GM08714 (cell line): ENCODE measurements around the gene MYBPC1.
"Not testable (repeated sequence)": the region's sequence is repeated elsewhere in the genome, so short reads cannot be mapped to it uniquely, and the experiment has no call there.

Experiments used
- H3K4me3 ChIP-seq: fragments of 200-500 bp; sonication (Bioruptor generic); 2 replicates; pipeline ENCODE4 v1.5.1; 2014; ENCODE audit warnings: mild to moderate bottlenecking, low read length, inconsistent platforms
- ZNF274 ChIP-seq: IDR thresholded peaks from 2 replicates; pipeline ENCODE4 v1.6.1; 2012; ENCODE audit warnings: mild to moderate bottlenecking, low read depth, low read length

Gene MYBPC1, protein sequence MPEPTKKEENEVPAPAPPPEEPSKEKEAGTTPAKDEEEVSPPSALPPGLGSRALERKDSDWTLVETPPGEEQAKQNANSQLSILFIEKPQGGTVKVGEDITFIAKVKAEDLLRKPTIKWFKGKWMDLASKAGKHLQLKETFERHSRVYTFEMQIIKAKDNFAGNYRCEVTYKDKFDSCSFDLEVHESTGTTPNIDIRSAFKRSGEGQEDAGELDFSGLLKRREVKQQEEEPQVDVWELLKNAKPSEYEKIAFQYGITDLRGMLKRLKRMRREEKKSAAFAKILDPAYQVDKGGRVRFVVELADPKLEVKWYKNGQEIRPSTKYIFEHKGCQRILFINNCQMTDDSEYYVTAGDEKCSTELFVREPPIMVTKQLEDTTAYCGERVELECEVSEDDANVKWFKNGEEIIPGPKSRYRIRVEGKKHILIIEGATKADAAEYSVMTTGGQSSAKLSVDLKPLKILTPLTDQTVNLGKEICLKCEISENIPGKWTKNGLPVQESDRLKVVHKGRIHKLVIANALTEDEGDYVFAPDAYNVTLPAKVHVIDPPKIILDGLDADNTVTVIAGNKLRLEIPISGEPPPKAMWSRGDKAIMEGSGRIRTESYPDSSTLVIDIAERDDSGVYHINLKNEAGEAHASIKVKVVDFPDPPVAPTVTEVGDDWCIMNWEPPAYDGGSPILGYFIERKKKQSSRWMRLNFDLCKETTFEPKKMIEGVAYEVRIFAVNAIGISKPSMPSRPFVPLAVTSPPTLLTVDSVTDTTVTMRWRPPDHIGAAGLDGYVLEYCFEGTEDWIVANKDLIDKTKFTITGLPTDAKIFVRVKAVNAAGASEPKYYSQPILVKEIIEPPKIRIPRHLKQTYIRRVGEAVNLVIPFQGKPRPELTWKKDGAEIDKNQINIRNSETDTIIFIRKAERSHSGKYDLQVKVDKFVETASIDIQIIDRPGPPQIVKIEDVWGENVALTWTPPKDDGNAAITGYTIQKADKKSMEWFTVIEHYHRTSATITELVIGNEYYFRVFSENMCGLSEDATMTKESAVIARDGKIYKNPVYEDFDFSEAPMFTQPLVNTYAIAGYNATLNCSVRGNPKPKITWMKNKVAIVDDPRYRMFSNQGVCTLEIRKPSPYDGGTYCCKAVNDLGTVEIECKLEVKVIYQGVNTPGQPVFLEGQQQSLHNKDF

DNA sequence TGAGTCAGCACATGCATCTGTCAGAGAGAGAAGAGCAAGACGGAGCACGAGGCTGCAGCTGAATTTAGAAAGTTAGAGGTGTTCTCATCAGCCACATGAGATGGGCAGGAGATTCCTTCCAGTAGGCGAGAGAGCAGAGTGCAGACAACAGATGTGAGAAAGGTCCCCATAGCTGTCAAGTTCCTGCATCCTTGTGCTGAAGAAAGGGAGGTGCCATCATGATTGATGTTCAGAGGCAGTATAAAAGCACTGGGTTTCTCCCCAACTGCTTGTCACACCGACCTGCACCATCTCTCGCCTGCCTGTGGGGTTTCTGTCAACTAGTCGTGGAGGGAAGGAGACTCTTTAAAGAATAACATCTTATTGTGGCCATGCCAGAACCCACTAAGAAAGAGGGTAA, at the start of gene MYBPC1:
Gene MYBPC1, plus strand, starts transcription at position 272 of the 400 bp plus-strand sequence. Its CDS starts 100 bp downstream, at position 372.
- H3K4me3 ChIP-seq: no peak within 1 kb of the TSS
- no peak for TF ChIP-seq ZNF274

DNA sequence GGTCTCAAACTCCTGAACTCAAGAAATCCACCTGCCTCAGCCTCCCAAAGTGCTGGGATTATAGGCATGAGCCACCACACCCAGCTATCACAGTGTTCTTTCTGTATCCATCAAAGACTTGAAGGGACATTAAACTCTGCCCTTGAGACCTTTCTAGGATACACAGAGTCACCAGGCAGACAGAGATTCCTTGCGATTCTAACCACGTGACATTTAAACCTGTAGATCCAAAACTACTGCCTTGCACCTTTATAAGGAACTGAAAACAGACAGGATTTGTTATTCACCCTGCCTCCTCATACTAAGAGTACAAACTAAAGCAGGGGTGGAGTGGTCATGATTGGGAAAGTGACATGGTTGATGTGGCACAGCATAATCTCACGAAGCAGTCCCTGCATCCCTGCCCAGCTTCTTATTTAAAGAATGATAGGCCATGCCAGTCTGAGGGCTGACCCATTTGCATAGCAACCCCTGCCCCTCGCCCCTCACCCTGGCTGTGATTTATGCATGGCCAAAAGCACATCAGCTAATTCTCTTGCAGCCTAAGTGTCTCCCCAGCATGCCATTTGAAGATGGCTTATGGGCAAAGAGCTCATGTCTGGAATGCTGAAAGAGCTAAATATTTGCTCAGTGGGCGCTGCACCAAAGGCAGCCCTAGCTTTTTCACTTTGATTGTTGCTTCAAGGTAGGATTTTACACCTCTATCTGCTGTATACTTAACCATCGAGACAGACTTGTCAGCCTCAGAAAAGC, 43.2 kb upstream of the MYBPC1 start:
- no peak for TF ChIP-seq ZNF274
- H3K4me3 ChIP-seq: no peak overlapping the region

DNA sequence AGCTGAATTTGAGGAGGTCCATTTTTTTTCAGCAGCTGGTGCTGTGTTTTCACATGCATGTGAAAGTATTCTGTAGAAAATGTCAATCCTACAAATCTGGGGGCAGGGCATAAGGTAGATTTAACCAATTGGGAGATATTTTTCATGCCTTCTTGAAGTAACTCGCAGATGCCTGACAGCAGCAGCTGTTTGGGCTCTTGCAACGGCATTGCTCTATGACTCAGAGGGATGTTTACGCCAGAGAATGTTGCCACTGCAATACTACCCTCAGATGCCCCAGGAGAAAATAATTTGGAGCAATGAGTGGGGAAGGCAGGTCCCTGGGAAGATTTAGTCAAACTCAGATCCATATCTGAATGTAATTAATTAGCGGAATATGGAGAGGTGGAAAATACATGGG, 42.5 kb upstream of the MYBPC1 start:
- no peak overlapping the region for H3K4me3 ChIP-seq
- TF ChIP-seq ZNF274: no peak

DNA sequence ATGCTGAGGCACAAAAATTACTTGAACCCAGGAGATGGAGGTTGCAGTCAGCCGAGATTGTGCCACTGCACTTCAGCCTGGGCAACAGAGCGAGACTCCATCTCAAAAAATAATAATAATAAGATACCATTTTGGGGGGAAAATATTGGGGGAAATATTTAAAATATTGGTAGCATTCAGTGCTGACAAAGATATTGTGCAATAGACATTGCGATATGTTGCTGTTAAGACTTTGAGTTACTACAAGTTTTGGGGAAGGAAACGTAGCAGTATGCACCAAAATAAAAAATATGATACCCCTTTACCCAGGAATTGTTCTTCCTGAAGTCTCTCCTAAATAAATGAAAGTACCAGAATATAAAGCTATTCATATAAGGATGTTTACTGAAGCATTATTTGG, 37.7 kb upstream of the MYBPC1 start:
- TF ChIP-seq ZNF274: no peak
- no peak overlapping the region for H3K4me3 ChIP-seq

DNA sequence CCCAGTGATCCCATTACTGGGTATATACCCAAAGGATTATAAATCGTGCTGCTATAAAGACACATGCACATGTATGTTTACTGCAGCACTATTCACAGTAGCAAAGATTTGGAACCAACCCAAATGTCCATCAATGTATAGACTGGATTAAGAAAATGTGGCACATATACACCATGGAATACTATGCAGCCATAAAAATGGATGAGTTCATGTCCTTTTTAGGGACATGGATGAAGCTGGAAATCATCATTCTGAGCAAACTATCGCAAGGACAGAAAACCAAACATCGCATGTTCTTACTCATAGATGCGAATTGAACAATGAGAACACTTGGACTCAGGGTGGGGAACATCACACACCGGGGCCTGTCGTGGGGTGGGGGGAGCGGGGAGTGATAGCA, 36.0 kb upstream of the MYBPC1 start:
- not testable (repeated sequence) for H3K4me3 ChIP-seq

DNA sequence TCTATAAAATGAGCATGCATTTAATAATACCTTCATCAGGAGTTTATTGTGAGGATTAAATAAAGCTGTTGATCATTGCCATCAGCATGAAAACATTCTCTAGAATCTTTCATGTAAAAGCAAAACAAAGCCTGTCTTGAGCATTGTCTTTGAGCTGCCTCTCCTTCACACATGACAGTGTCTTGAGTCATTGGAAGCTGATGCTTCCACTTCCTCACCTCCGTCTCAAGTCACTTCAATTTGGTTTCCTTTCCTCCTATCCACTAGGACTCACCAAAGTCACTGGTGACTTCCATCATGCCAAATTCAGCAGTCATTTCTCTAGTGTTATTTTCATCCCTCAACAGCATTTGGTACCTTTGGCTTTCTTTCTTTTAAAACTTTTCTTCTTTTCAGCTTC, 31.6 kb upstream of the MYBPC1 start:
- TF ChIP-seq ZNF274: no peak
- H3K4me3 ChIP-seq: no peak overlapping the region

DNA sequence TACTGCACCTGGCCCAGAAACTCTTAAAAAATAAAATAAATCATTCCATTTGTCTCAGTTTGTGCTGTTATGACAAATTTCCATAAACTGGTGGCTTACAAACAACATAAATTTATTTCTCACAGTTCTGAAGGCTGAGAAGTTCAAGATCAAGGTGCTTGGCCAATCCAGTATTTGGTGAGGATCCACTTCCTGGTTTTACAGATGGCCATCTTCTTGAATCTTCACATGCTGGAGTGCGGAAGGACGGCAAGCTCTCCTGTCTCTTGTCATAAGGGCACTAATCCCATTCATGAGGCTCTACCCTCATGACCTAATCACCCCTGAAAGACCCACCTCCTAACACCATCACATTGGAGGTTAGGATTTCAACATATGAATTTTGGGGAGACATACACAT, 29.9 kb upstream of the MYBPC1 start:
- no peak for TF ChIP-seq ZNF274
- H3K4me3 ChIP-seq: no peak overlapping the region

DNA sequence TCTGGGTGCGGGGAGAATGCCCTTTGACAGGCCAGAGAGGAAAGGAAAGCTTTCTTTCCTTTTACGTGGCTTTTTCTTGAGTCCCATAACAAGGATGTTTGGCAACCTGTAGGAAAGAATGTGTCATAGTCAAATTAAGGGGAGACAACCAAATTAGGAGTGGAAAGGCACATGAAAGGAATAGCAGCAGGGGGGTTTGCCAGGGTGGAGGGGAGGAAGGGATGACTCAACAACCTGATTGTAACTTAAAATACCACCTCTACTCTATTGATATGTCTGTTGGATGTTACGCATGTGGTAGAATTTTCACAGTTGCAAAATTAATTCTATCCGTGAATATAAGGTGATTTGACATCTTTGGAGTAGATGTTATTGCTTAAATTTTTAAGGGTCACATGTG, 28.5 kb upstream of the MYBPC1 start:
- TF ChIP-seq ZNF274: no peak
- H3K4me3 ChIP-seq: no peak overlapping the region

DNA sequence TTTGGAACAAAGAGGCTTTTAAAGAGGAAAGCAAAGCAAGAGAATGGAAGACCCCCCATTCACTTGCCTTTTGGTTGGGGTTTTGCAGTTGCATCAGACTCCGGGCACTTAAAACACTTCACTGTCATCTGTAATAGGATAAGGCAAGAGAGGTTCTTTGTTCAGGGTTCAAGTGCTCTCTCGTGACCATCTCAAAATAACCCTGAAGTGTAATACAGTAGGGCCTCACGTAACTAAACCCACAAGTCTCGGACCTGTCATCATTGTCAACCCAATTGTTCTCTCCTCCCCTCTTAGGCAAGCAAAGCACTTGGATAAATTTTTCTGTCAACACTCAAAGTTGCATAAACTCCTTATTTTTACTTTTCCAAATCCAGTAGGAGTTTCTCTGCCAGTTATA, 26.9 kb upstream of the MYBPC1 start:
- H3K4me3 ChIP-seq: no peak overlapping the region
- TF ChIP-seq ZNF274: no peak

DNA sequence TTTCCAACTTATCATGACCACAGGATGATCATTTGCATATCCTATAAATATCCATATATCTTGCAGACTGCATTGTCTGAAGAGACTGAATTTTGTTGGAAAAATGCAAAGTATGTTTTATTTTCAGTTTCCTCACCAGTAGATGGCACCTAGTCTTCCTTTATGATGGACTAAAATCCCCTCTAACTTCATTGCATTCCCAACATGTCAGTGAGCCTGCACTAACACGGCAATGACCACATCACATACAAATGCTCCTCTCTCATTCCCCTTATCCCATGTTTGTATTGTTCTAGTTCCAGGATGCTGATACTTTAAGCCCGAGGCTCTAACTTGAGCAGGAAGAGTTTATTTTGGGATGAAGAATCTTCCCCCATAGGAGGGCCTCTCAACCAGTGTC, 24.7 kb upstream of the MYBPC1 start:
- TF ChIP-seq ZNF274: no peak
- no peak overlapping the region for H3K4me3 ChIP-seq

DNA sequence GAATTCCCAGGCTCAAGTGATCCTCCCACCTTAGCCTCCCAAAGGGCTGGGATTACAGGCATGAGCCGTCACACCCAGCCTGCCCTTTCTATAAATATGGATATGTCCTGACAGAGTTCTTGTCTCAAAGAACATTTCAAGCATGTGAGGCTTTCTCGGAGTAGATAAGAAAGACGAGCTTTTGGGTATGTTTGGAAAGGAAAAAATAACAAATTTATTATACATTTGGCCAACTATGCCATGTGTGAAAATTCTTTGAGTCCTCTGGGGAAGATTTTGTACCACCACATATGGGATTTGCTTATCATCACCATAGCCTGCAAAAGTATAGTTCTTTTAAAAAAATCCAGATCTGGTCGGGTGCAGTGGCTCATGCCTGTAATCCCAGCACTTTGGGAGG, 23.7 kb upstream of the MYBPC1 start:
- no peak for TF ChIP-seq ZNF274

DNA sequence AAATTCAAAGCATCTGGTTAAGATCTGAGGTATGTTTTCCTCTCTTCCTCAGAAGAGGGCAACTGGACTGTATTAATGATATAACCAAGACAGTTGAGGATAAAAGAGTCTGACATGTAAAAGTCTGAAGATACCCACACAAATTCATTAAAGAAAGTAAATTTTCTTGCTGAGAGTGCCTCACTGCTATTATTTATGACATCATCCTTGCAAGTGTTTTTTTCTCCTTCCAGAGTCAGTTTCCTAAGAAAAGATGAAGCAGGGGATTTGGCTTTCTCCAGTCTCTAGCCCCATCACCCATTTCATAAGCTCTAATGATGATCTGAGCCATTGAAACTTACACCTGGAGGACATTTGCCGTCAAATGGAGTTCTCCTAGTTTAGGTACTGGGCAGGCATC, 21.0 kb upstream of the MYBPC1 start:
- H3K4me3 ChIP-seq: no peak overlapping the region
- no peak for TF ChIP-seq ZNF274

More for the DNA sequence above, 23.7 kb upstream of the MYBPC1 start:
- no peak overlapping the region for H3K4me3 ChIP-seq

DNA sequence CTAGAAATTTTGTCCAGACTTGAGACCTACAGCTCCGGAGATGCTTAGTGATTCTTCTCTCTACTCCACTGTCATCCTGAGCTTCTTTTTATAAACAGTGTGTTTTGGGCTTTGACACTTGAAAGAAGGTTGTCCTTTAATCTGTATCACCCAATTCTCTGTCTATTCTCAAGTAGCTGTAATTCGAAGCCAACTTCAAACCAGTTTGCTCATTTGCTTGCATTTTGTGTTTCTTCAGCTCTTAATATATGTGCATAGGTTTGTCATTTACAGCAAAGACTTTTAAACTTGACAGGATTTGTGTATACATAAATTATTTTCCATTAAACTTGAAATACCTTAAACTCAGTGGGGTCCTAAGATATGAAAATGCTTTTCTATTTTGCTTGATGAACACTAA, 16.4 kb upstream of the MYBPC1 start:
- no peak overlapping the region for H3K4me3 ChIP-seq
- no peak for TF ChIP-seq ZNF274

DNA sequence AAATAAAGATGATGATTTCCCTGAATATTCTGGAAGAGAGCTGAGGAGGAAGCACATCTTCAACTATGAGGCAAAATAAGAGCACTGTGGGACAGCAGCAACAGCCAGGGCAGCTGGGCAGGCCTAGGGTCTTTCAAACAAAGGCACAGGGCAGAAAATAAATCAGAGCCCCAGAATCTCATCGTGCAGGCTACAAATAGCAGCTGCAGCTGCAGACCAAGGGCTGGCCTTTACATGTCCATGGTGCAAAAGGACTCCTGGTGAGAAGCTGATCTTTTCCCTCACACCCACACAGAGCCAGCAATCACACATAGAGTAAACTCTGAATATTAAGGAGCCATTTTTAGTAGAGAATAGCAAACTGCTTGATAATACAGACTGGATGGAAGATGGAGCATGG, 13.6 kb upstream of the MYBPC1 start:
- no peak for TF ChIP-seq ZNF274
- H3K4me3 ChIP-seq: no peak overlapping the region
